ENCODE measurements around the gene UNC45B.

DNA sequence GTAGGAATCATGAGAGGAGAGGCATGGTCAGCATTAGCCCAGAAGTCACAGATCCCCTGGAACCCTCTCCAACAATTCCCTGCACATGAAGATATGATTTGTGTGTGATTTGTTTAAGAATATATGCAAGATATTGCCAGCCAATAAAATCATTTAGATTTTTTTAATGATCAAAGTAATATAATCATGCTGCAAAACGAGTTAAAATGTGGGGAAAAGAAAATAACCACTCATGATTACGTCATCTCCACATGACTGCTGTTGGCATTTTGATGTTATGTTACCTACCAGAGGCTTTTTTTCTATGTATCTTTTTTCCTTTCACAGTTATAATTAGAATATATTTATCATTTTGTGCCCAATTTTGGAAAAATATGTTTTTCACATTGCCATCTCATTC is 24.2 kb downstream of the UNC45B start:
- TF ChIP-seq CTCF (conservative IDR thresholded peaks at IDR 0.05; ENCODE audit: low read depth, low read length) = no peak
- TF ChIP-seq POLR2A (IDR thresholded peaks at IDR 0.05; ENCODE audit: low read depth, low read length) = no peak
- no peak for TF ChIP-seq SMC3 (IDR thresholded peaks at IDR 0.05; ENCODE audit: low read depth, low read length)
- no peak for TF ChIP-seq MXI1 (IDR thresholded peaks at IDR 0.05; ENCODE audit: borderline replicate concordance, low read depth, low read length)
- TF ChIP-seq, protein P1, sequence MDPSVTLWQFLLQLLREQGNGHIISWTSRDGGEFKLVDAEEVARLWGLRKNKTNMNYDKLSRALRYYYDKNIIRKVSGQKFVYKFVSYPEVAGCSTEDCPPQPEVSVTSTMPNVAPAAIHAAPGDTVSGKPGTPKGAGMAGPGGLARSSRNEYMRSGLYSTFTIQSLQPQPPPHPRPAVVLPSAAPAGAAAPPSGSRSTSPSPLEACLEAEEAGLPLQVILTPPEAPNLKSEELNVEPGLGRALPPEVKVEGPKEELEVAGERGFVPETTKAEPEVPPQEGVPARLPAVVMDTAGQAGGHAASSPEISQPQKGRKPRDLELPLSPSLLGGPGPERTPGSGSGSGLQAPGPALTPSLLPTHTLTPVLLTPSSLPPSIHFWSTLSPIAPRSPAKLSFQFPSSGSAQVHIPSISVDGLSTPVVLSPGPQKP (IDR thresholded peaks at IDR 0.05; ENCODE audit: borderline replicate concordance, low read depth, low read length) = no peak
- no peak for TF ChIP-seq BHLHE40 (IDR thresholded peaks at IDR 0.05; ENCODE audit: low read depth, low read length)
- no peak for TF ChIP-seq MAFK (IDR thresholded peaks at IDR 0.05; ENCODE audit: low read depth, low read length)

Measured in IMR-90 (cell line).